Mammary epithelial cell (primary cell): ENCODE results near the gene ARID3A.

Experiments
- EZH2 ChIP-seq: IDR thresholded peaks from 2 replicates; pipeline ENCODE4 v1.6.1; 2012; ENCODE audit warnings: low read length, inconsistent platforms, borderline replicate concordance
- TF ChIP-seq, protein P1 (sequence below), 2 donors: IDR thresholded peaks in 1 of 2; conservative IDR thresholded peaks in 1 of 2; 2 replicates each; pipeline ENCODE4 v1.5.1; 2011 to 2012; ENCODE audit warnings: inconsistent platforms in 2 of 2, low read length in 2 of 2, mild to moderate bottlenecking in 2 of 2, control low read depth in 1 of 2, low read depth in 1 of 2; ENCODE audit not compliant: insufficient read depth in 1 of 2; ENCODE audit errors: extremely low read depth in 1 of 2

- TF ChIP-seq, protein P1, sequence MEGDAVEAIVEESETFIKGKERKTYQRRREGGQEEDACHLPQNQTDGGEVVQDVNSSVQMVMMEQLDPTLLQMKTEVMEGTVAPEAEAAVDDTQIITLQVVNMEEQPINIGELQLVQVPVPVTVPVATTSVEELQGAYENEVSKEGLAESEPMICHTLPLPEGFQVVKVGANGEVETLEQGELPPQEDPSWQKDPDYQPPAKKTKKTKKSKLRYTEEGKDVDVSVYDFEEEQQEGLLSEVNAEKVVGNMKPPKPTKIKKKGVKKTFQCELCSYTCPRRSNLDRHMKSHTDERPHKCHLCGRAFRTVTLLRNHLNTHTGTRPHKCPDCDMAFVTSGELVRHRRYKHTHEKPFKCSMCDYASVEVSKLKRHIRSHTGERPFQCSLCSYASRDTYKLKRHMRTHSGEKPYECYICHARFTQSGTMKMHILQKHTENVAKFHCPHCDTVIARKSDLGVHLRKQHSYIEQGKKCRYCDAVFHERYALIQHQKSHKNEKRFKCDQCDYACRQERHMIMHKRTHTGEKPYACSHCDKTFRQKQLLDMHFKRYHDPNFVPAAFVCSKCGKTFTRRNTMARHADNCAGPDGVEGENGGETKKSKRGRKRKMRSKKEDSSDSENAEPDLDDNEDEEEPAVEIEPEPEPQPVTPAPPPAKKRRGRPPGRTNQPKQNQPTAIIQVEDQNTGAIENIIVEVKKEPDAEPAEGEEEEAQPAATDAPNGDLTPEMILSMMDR (conservative IDR thresholded peaks at IDR 0.05 in 1 of 2, IDR thresholded peaks at IDR 0.05 in 1 of 2; ENCODE audit: extremely low read depth in 1 of 2, insufficient read depth in 1 of 2, low read depth in 1 of 2, low read length in 2 of 2): no peak
- peak; percentile 36 for TF ChIP-seq EZH2
Observed at GRCh38 chr19:919199-920050, 6.4 kb upstream of the ARID3A start.
